ENCODE data around the gene UBE2M. TPM values are rescaled to one million over a fixed set of nuclear protein-coding genes. Genes with fewer than 3 reads are reported as not detected.

Gene UBE2M
- total RNA-seq, 1 donor from 2014 or later: 45.5 TPM

GRCh38 chr19:58570770-58571574 lies 12.6 kb upstream of the UBE2M start:
- DNase-seq: no peak

- no peak for DNase-seq
Measured at GRCh38 chr19:58569943-58570670, 11.7 kb upstream of the UBE2M start.

- DNase-seq: no peak
Measured at GRCh38 chr19:58569191-58569942, 11.0 kb upstream of the UBE2M start.

- DNase-seq: no peak
Measured at GRCh38 chr19:58568453-58569130, 10.2 kb upstream of the UBE2M start.

GRCh38 chr19:58566989-58567388 lies 8.6 kb upstream of the UBE2M start:
- DNase-seq: no peak

GRCh38 chr19:58563823-58564222 lies 5.4 kb upstream of the UBE2M start:
- DNase-seq: no peak

GRCh38 chr19:58563034-58563573 lies 4.7 kb upstream of the UBE2M start:
- DNase-seq: no peak

- DNase-seq: no peak
Measured at GRCh38 chr19:58562122-58563033, 4.0 kb upstream of the UBE2M start.

GRCh38 chr19:58561373-58562121 lies 3.1 kb upstream of the UBE2M start:
- DNase-seq: no peak

- no peak for DNase-seq
Measured at GRCh38 chr19:58560921-58561320, 2.5 kb upstream of the UBE2M start.

- no peak for DNase-seq
Measured at GRCh38 chr19:58560007-58560887, 1.8 kb upstream of the UBE2M start.

GRCh38 chr19:58559275-58560006 lies 1.0 kb upstream of the UBE2M start:
- no peak for DNase-seq

- DNase-seq: no peak
Measured at GRCh38 chr19:58558623-58559274, 338 bp upstream of the UBE2M start.

- DNase-seq: no peak
Measured at GRCh38 chr19:58557221-58558065, 968 bp downstream of the UBE2M start.

GRCh38 chr19:58556622-58557220 lies 1.7 kb downstream of the UBE2M start:
- DNase-seq: no peak

- no peak for DNase-seq
Measured at GRCh38 chr19:58555920-58556621, 2.3 kb downstream of the UBE2M start.
